ENCODE data around the gene IQCN.

The IQCN gene

GRCh38 chr19:18266771-18267686 lies 7.2 kb downstream of the IQCN start:
- no peak for DNase-seq (ENCODE audit: low spot score)

DNA sequence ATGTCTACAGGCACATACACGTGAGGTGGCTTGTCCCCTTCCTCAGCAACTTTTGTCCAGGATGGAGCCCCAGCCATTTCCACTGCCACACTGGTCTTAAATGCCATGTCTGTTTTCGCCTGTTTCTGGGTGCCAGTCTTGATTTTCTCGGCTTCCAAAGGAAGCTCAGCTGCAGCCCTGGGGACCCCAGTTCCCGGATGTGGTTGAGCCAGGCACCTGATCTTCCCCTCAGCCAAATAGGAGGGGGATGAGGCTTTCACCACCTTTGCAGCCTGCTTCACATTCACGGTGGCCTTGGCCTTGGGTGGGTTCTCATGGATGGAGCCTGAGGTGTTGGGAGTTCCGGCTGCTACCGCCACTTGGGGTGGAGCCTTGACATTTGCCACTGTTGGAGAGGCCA lies 8.7 kb downstream of the IQCN start:
- no peak for DNase-seq (ENCODE audit: low spot score)

DNA sequence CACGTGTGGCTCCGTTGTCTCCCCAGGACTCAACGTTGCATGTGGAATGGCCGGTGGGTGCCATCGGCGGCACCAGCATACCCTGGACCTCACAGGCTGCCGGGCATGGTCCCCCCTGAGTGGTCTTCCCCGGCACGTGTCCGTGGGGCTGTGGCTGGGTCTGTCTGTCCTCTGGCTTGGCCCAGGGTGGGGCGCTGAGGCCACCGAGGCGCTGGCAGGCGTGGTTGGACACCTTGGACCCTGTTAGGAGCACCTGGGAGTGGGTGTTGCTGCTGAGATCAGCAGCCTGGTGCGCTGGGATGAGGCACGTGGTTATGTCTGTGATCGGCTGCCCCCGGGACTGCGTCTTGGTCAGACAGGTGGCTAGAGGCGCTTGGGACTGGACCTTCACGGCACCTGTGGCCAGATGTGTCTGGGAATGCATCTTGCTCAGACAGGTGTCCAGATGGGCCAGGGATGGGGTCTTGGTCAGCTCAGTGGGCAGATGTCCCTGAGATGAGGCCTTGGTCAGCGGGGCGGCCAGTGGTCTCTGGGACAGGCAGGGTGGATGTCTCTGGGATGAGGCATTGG lies 9.2 kb downstream of the IQCN start:
- no peak for DNase-seq (ENCODE audit: low spot score)

DNA sequence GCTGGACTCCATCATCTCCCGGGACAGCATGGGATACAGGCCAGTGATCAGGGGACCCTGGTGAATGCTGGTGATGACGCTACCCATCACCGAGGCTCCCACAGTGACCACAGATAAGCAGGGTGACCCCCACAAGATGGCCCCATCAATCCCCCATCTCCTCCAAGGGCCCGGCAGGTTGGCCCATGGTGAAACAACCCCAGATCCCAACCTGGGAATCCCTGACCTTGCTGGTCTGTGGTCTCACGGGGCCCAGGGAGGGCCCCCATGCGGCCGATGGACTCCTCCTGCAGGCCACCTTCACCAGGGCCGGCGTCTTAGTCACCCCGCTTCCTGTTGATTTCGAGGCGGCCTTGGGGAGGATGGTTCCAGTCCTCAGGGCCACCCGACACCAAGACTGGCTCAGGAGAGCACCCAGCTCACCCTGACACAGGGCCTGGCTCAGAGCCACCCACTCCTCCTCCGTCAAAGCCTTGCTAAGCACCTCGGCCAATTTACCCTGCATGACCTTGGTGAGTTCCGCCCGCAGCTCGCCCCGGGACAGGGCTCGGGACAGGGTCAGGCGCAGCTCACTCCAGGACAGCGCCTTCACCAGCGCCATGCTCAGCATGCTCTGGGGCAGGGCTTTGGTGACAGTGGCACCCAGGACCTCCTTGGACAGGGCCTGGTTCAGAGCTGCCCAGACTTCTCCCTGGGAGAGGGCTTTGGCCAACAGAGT lies 10.0 kb downstream of the IQCN start:
- DNase-seq (ENCODE audit: low spot score): no peak

DNA sequence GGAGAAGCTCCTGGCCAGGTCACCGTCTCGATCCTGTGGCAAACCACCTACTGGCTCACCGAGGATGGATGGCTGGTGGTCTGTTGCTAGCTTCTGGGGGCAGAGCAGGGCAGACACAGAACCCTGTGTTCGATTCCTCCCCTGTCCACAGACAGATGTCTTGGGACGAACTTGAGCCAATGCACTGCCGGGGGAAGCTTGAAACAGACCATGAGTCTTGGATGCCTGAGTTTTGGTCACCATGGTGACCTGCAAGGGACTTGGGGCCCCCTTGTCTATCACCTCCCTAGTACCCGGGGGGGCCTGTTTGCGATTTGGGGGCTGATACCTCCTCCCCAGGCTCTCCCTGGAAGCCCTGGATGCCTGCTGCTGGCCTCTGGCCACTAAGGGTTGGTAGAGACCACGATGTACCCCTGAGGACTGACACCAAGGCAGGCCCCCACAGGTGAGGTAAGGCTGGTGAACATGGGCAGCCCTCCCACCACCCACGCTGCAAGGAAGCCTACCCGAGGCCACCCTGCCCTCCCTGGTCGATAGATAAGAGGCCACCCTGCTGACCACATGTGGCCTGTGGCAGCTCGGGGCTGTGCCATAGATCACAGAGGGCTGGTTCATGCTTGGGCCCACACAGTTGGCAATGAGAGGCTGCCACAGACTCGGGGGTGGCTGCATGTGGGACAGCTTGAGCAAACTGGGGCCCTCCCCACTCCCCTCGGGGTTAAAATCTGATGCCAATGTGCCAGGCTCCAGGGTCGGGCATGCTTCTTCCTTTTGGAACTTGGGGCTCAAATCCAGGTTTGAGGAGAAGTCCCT lies 10.7 kb downstream of the IQCN start:
- DNase-seq (ENCODE audit: low spot score): no peak

DNA sequence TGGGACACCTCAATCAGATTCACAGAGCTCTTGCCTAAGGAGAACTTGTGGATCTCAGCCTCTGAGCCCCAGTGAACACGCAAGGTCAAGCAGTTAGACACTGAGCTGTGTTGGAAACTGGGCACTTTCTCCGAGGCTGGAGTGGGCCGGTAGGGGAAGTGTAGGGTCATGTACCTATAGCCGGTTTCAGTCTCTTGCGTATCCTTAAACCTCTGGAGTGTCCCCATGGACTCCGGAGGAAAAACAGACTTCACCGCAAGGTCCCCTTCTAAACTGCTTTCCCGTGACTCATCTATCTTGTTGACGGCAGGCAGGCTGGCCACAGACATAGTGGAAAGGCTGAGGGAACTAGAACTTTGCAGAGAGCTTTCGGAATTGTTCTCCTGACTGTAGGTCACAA lies 11.3 kb downstream of the IQCN start:
- no peak for DNase-seq (ENCODE audit: low spot score)

- no peak for DNase-seq (ENCODE audit: low spot score)
Measured at GRCh38 chr19:18262144-18262543, 12.1 kb downstream of the IQCN start.

- DNase-seq (ENCODE audit: low spot score): no peak
Measured at GRCh38 chr19:18261474-18261873, 12.8 kb downstream of the IQCN start.

- no peak for DNase-seq (ENCODE audit: low spot score)
Measured at GRCh38 chr19:18259893-18260292, 14.4 kb downstream of the IQCN start.

DNA sequence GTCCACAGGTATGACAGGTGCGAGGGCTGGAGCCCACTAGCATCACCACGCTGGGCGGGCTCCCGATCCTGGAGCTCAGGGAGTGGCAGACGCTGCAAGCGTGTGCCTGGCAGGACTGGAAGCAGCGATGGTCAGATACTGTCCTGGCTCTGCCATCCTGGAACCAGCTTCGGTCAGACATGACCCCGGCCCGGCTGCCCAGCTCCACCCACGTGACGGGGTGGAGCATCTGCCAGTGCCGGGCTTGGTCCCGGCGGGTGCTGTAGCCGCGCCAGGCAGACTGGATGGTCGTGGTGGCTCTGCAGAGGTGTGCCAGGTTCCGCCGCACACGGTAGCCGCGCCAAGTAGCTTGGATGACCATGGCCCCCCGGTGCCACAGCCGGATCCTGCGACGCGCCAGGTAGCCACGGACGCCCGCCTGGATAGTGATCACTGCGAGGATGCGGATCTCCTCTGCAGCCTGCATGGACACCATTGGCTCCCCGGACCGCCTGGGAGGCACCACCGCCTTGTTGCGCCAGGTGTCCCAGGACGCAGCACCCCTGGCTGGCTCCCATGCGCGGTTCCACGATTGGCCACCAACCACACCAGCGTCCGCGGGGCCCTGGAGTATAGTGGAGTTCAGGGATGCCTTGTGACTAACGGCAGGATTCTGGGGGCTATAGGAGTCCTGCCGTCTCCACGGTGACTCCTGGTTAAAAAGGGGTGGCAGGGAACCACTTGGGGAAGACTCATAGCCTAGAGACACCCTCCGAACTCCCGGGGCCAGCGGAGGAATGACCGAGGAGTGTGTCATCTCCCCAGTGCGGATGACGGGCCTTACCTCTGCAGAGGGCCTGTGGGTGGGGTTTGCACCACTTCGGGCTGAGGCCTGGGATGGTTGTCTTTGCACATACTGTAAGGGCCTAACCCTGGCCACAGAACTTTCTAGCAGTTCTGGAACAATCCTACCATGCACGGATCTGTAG lies 16.5 kb downstream of the IQCN start:
- DNase-seq (ENCODE audit: low spot score): no peak

- no peak for DNase-seq (ENCODE audit: low spot score)
Measured at GRCh38 chr19:18254546-18255503, 19.4 kb downstream of the IQCN start.

GRCh38 chr19:18253716-18254115 lies 20.5 kb downstream of the IQCN start:
- no peak for DNase-seq (ENCODE audit: low spot score)

- no peak for DNase-seq (ENCODE audit: low spot score)
Measured at GRCh38 chr19:18253130-18253529, 21.1 kb downstream of the IQCN start.

DNA sequence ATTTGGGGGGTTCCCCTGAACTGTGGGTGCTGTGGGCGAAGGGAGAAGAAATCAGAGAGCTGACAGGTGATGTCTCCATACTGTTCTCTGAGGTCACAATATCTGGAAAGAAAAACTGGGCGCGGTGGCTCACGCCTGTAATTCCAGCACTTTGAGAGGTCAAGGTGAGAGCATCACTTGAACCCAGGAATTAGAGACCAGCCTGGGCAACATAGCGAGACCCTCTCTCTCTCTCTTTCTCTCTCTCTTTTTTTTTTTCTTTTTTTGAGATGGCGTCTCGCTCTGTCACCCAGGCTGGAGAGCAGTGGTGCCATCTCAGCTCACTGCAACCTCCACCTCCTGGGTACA lies 21.9 kb downstream of the IQCN start:
- DNase-seq (ENCODE audit: low spot score): no peak

DNA sequence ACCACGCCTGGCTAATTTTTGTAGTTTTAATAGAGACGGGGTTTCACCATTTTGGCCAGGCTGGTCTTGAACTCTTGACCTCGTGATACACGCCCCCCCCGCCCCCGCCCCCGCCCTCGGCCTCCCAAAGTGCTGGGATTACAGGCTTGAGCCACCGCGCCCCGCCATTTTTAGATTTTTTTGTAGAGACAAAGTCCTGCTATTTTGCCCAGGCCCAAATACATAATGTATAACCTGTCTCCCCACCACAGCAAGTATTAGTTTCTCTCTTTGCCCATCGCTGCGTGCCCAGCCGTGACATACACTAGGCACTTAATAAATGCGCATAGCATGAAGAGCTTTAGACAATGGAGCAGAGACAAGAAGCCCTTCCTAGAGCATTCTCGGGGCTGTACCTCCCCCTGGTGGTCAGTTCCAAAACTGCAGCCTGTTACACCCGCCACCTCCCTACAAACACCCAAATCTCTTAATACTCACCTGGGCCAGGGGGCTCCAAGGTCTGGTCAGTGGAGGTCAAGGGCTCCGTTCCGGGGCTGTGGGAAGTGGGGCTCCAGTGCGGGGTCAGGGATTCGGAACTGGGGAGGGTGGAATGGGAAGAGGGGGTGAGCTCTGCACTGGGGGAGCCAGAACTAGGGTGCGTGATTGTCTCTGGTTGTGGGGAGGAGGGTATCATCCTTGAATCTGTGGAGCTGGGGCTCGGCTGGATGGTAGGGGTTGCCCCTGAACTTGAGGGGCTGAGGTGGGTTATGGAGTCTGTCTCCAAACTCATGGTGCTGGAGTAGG lies 22.5 kb downstream of the IQCN start:
- peak; percentile 62 for DNase-seq (ENCODE audit: low spot score)

DNA sequence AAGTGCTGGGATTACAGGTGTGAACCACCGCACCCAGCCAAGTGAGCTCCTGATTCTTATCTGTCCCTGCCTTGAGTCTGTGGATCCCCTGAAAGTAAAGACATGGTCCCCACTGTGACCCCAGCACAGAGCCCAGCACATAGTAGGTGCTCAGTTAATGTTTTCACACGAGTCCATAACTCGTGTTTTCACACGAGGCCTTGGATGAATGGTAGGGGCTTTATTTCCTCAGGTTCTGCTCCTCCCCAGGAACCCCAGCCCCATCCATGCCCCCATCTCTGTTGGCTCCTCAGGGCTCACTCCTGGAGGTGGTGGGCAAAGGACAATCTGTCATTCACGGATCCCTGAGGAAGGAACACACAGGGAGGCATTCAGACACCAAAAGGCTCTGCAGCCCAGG lies 24.4 kb downstream of the IQCN start:
- no peak for DNase-seq (ENCODE audit: low spot score)

DNA sequence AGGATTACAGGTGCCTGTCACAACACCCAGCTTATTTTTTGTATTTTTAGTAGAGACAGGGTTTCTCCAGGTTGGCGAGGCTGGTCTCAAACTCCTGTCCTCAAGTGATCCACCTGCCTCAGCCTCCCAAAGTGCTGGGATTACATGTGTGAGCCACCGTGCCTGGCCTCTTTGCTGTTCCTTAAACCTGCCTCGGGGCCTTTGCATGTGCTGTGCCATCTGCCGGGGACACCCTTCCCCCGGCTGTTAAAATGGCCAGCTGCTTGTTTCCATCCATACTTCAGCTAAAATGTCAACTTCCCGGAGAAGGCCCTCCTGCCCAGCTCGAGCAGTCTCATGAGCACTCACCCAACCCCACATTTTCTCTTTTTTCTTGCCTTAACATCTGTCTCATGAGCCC lies 29.0 kb downstream of the IQCN start:
- DNase-seq (ENCODE audit: low spot score): no peak

- DNase-seq (ENCODE audit: low spot score): no peak
Measured at GRCh38 chr19:18239303-18239702, 34.9 kb downstream of the IQCN start.

GRCh38 chr19:18234194-18234593 lies 40.1 kb downstream of the IQCN start:
- no peak for DNase-seq (ENCODE audit: low spot score)
